HepG2 (cell line): ENCODE data around the gene FKBP1A. TPM values are rescaled to one million over a fixed set of nuclear protein-coding genes. Genes with fewer than 3 reads are reported as not detected.

Experiments
- ATAC-seq: fragments of 200-7000 bp; cut with Tn5 transposase; 3 replicates; pipeline ENCODE4 v1.9.1; 2020; ENCODE audit warnings: mild to moderate bottlenecking, moderate library complexity
- BruUV-seq: library from RNA; stranded (reverse); fragments of 400-500 nt; replicated peaks from 2 replicates; lab custom pipeline; 2021; lab: Mats Ljungman, UMichigan
- CTCF ChIA-PET: fragments of 300-600 bp; formaldehyde crosslinking; extraction: SDS; loops from one replicate; lab custom pipeline; 2021; ENCODE audit warnings: low total read pairs, inconsistent platforms, low intra/inter-chr PET ratio; lab: Yijun Ruan, JAX
- POLR2A ChIA-PET: fragments of 350-600 bp; sonication (Branson Sonifier 250); formaldehyde crosslinking; loops from one replicate; lab custom pipeline; 2020; ENCODE audit warnings: antibody characterized with exemption, inconsistent platforms; lab: Yijun Ruan, JAX
- DNase-seq: peaks from one replicate; pipeline ENCODE4 v3.0.0-alpha.2; 2015; ENCODE audit warnings: low spot score
- FAIRE-seq: peaks from 3 replicates; lab custom pipeline; 2011; peaks lifted over from hg19 to GRCh38; lab: Jason Lieb, UNC
- H2AFZ ChIP-seq: one replicate; pipeline ENCODE4 v1.6.1; 2011; ENCODE audit warnings: low read length, inconsistent platforms
- H3K27ac ChIP-seq: fragments of 300-600 bp; 3 replicates; pipeline ENCODE4 v1.8.0; 2011; ENCODE audit warnings: mixed run types, mild to moderate bottlenecking, mixed read lengths, low read length, inconsistent platforms; ENCODE audit not compliant: insufficient read depth; ENCODE audit errors: extremely low read length
- H3K27me3 ChIP-seq, 2 experiments: fragments of 200-600 bp in 1 of 2; 2 replicates in 1 of 2; 3 replicates in 1 of 2; pipeline versions ENCODE4 v1.6.0 to v1.8.0; 2011; ENCODE audit warnings: low read length in 2 of 2, mild to moderate bottlenecking in 2 of 2, moderate library complexity in 2 of 2, inconsistent platforms in 1 of 2; ENCODE audit not compliant: insufficient read depth in 2 of 2, control insufficient read depth in 1 of 2
- H3K36me3 ChIP-seq, 2 experiments: fragments of 200-600 bp in 1 of 2; replicated peaks in 1 of 2; 2 replicates in 1 of 2; 3 replicates in 1 of 2; pipeline versions ENCODE4 v1.5.1 to v1.8.0; 2011; ENCODE audit warnings: low read length in 2 of 2, inconsistent platforms in 1 of 2; ENCODE audit not compliant: insufficient read depth in 2 of 2, control insufficient read depth in 1 of 2
- H3K4me1 ChIP-seq: 2 replicates; pipeline ENCODE4 v1.5.1; 2012; ENCODE audit warnings: low read length, inconsistent platforms; ENCODE audit not compliant: insufficient read depth
- H3K4me2 ChIP-seq: 2 replicates; pipeline ENCODE4 v1.6.0; 2011; ENCODE audit warnings: low read depth, low read length, inconsistent platforms
- H3K4me3 ChIP-seq, 3 experiments: fragments of 200-600 bp in 1 of 3; sonication (generic), shearing (Covaris generic) in 1 of 3; replicated peaks in 1 of 3; 2 replicates each; pipeline ENCODE4 v1.5.1; 2011 to 2016; ENCODE audit warnings: low read length in 3 of 3, inconsistent platforms in 2 of 3, low read depth in 2 of 3, mild to moderate bottlenecking in 2 of 3, control low read depth in 1 of 3, mixed read lengths in 1 of 3; ENCODE audit not compliant: insufficient read depth in 1 of 3
- H3K79me2 ChIP-seq: one replicate; pipeline ENCODE4 v1.6.1; 2011; ENCODE audit warnings: low read length, inconsistent platforms; ENCODE audit not compliant: insufficient read depth
- H3K9ac ChIP-seq: 2 replicates; pipeline ENCODE4 v1.6.0; 2011; ENCODE audit warnings: mild to moderate bottlenecking, low read depth, low read length, inconsistent platforms; ENCODE audit not compliant: insufficient read depth
- H3K9me3 ChIP-seq: 2 replicates; pipeline ENCODE4 v1.5.1; 2012; ENCODE audit warnings: mild to moderate bottlenecking, low read length
- H4K20me1 ChIP-seq: 2 replicates; pipeline ENCODE4 v1.6.0; 2011; ENCODE audit warnings: inconsistent platforms, mild to moderate bottlenecking, low read length, moderate library complexity; ENCODE audit not compliant: insufficient read depth
- FOXA1 ChIP-seq, 2 experiments: fragments of 450-650 bp in 1 of 2; sonication (generic) in 1 of 2; formaldehyde crosslinking in 1 of 2; IDR thresholded peaks; 2 replicates each; pipeline versions ENCODE4 v1.4.0 to v1.6.1; 2016 to 2020; ENCODE audit warnings: missing genetic modification reagents in 1 of 2
- MAFF ChIP-seq: IDR thresholded peaks from 2 replicates; pipeline ENCODE4 v1.6.1; 2011; ENCODE audit warnings: low read depth, low read length, improper control_type of control experiment
- MAFK ChIP-seq, 2 experiments: IDR thresholded peaks in 1 of 2; conservative IDR thresholded peaks in 1 of 2; 2 replicates each; pipeline ENCODE4 v1.6.1; 2011; ENCODE audit warnings: improper control_type of control experiment in 2 of 2, low read length in 2 of 2
- PITX1 ChIP-seq: sonication (generic); formaldehyde crosslinking; IDR thresholded peaks from 2 replicates; pipeline ENCODE4 v1.5.1; 2020; ENCODE audit warnings: mild to moderate bottlenecking, missing genetic modification reagents
- POLR2AphosphoS5 ChIP-seq: IDR thresholded peaks from 2 replicates; pipeline ENCODE4 v1.6.1; 2012; ENCODE audit warnings: low read depth, low read length
- RBM22 ChIP-seq: fragments of 200-400 bp; formaldehyde crosslinking; optimal IDR thresholded peaks from 2 replicates; pipeline ENCODE3; 2017; ENCODE audit warnings: mild to moderate bottlenecking, low read length, moderate library complexity
- SIX4 ChIP-seq: sonication (generic); formaldehyde crosslinking; IDR thresholded peaks from 2 replicates; pipeline ENCODE4 v1.4.0; 2020; ENCODE audit warnings: missing genetic modification reagents
- SRSF1 ChIP-seq: fragments of 200-400 bp; formaldehyde crosslinking; optimal IDR thresholded peaks from 2 replicates; pipeline ENCODE3; 2017; ENCODE audit warnings: mild to moderate bottlenecking, low read depth, low read length, moderate library complexity
- TCF7L2 ChIP-seq: IDR thresholded peaks from 2 replicates; pipeline ENCODE4 v1.6.1; 2011; ENCODE audit warnings: mild to moderate bottlenecking, low read depth, low read length, moderate library complexity
- ZNF883 ChIP-seq: sonication (generic); formaldehyde crosslinking; IDR thresholded peaks from 2 replicates; pipeline ENCODE4 v1.5.1; 2020; ENCODE audit warnings: mild to moderate bottlenecking, missing genetic modification reagents; ENCODE audit errors: not compliant biosample characterization
- WGBS: methylation state at CpG from one replicate; pipeline ENCODE4 v1.1.6; 2017; ENCODE audit warnings: low lambda C conversion rate; 5-methylcytosine and 5-hydroxymethylcytosine counted together
- in situ Hi-C: cut with HindIII; loops from 2 replicates; pipeline ENCODE4 v1.10.0; 2017; ENCODE audit warnings: low pct_unique_long_range_greater_than_20kb; ENCODE audit not compliant: extremely low pct_ligation_motif_present
- intact Hi-C: fragments of 100-400 bp; cut with micrococcal nuclease; formaldehyde crosslinking; loops from one replicate; pipeline ENCODE4 v1.10.0; 2022; ENCODE audit not compliant: unreplicated experiment
- polyA plus RNA-seq, 8 experiments: library from polyadenylated mRNA; depleted of rRNA in 3 of 8; stranded (reverse) in 7 of 8; unstranded in 1 of 8; fragments of >200 nt; fragmentation: Illumina TruSeq in 4 of 8; extraction: Trizol in 4 of 8; gene quantifications; 2 replicates each; pipeline versions ENCODE4 v1.2.1 to v1.2.3, GENCODE V29; 2011 to 2016; ENCODE audit warnings: low read depth in 4 of 8, missing spikeins in 1 of 8, mixed read lengths in 1 of 8; ENCODE audit not compliant: insufficient read depth in 1 of 8
- total RNA-seq, 5 experiments: library from RNA; depleted of rRNA; stranded (reverse); fragments of >200 nt; fragmentation: Illumina TruSeq; extraction: Trizol; gene quantifications; 2 replicates each; pipeline ENCODE4 v1.2.3, GENCODE V29; 2016; ENCODE audit warnings: low read depth in 1 of 5
- TF ChIP-seq, protein P1 (sequence below): IDR thresholded peaks from 2 replicates; pipeline ENCODE4 v1.6.1; 2016

The FKBP1A gene
- total and polyA plus RNA-seq, 2 of the 13 experiments (the other 11 are each of a cell fraction or from before 2014, with no cell fraction given), result 119 to 468 TPM

DNA sequence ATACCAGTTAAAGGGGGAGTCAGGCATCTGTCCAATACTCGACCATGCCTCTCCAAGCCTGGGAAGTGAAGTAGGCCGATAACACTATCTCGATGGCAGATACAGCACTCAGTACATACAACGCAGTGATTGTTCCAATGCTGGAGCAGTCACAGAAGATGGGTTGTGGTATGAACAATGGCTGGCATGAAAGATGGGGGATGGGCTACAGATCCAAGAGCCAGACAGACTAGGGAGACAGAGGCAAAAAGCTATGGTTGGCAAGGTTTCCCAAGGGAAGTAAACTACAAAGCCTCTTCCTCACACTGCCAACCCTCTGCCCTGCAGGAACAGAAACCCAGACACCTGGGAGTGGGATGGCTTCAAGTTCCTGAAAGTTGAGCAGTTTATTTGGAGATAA, 19.2 kb downstream of the FKBP1A start:
- FAIRE-seq, result no peak
- TF ChIP-seq, protein P1, sequence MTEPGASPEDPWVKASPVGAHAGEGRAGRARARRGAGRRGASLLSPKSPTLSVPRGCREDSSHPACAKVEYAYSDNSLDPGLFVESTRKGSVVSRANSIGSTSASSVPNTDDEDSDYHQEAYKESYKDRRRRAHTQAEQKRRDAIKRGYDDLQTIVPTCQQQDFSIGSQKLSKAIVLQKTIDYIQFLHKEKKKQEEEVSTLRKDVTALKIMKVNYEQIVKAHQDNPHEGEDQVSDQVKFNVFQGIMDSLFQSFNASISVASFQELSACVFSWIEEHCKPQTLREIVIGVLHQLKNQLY, result no peak
- TF ChIP-seq POLR2AphosphoS5, result peak; percentile 4; the same call in 1 of the 2 replicates
- no peak for TF ChIP-seq FOXA1 (IDR thresholded peaks at IDR 0.05)
- no peak for TF ChIP-seq FOXA1 (CRISPR knock-in tag; IDR thresholded peaks at IDR 0.05)

DNA sequence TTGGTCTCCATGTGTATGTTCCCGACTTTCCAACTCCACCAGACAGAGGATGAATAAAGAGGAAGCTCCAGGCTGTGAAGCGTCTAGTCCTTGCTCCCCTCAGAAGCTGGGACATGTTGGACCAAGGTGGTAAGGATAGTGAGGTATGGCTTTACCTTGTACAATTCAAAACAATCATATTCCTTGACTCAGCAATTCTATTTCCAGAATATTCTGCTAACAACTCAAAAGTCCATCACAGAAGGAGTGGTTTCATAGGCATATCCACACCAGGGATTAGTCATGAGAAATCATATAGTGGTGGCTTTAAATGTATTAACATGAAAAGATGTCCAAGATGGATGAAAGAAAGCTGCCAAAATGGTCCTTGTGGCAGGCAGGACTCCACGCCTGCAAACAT, 19.8 kb downstream of the FKBP1A start:
- Histone ChIP-seq H4K20me1 (peaks cover 46% of the 10 kb centered on the region), H3K79me2 (peaks cover 40% of the 10 kb centered on the region), H3K4me2 (no peak overlapping the region), H3K27me3 (no peaks in the 10 kb centered on the region), H3K9me3 (no peaks in the 10 kb centered on the region), H3K4me1 (peaks cover 13% of the 10 kb centered on the region), H3K27ac (no peak overlapping the region), H3K9ac (no peak overlapping the region), H2AFZ (no peak overlapping the region), H3K4me3 (no peak overlapping the region), H3K36me3 (peaks cover 31 to 73% of the 10 kb centered on the region in 2 experiments)
- CTCF ChIA-PET, result no interaction called here
- ATAC-seq (no peak), FAIRE-seq (no peak), DNase-seq (no peak)
- POLR2A ChIA-PET, result no interaction called here
- in situ Hi-C loops (no loop called here), intact Hi-C loops (no loop called here)
- TF ChIP-seq SIX4 (CRISPR knock-in tag), result no peak
- TF ChIP-seq MAFF, result peak; percentile 87
- peak; percentile 87 to 91 for TF ChIP-seq MAFK (conservative IDR thresholded peaks at IDR 0.05 in 1 of 2, IDR thresholded peaks at IDR 0.05 in 1 of 2; ENCODE audit: low read length in 2 of 2)
- TF ChIP-seq TCF7L2, result no peak
- peak; percentile 66 for TF ChIP-seq RBM22
- no peak for TF ChIP-seq ZNF883 (CRISPR knock-in tag)
- no peak for TF ChIP-seq PITX1 (CRISPR knock-in tag)
- no peak for TF ChIP-seq SRSF1
- no TSS peak for BruUV-seq
- WGBS, result 98% methylated on average over 3 of the region's 3 CpGs

More for the DNA sequence above, 19.2 kb downstream of the FKBP1A start:
- Histone ChIP-seq H3K4me2 (no peak overlapping the region), H3K36me3 (peaks cover 31 to 68% of the 10 kb centered on the region in 2 experiments), H3K27me3 (no peaks in the 10 kb centered on the region), H3K27ac (no peak overlapping the region), H3K4me3 (no peak overlapping the region), H3K79me2 (peaks cover 45% of the 10 kb centered on the region), H3K9me3 (no peaks in the 10 kb centered on the region), H3K4me1 (peaks cover 19% of the 10 kb centered on the region), H4K20me1 (peaks cover 51% of the 10 kb centered on the region), H3K9ac (no peak overlapping the region), H2AFZ (no peak overlapping the region)
- ChIA-PET CTCF (no interaction called here), POLR2A (no interaction called here)
- 99% methylated on average over 4 of the region's 4 CpGs for WGBS
- DNase-seq (no peak), ATAC-seq (no peak)
- intact Hi-C loops, result no loop called here
- in situ Hi-C loops, result no loop called here
- no TSS peak for BruUV-seq
